GM18909 (cell line): ENCODE results near the gene KCNK1.

Source experiments
- ATAC-seq: cut with Tn5 transposase; IDR thresholded peaks from one replicate; pipeline ENCODE4 v1.9.1; 2021; ENCODE audit warnings: mild to moderate bottlenecking; ENCODE audit not compliant: unreplicated experiment, poor library complexity

KCNK1 gene

DNA sequence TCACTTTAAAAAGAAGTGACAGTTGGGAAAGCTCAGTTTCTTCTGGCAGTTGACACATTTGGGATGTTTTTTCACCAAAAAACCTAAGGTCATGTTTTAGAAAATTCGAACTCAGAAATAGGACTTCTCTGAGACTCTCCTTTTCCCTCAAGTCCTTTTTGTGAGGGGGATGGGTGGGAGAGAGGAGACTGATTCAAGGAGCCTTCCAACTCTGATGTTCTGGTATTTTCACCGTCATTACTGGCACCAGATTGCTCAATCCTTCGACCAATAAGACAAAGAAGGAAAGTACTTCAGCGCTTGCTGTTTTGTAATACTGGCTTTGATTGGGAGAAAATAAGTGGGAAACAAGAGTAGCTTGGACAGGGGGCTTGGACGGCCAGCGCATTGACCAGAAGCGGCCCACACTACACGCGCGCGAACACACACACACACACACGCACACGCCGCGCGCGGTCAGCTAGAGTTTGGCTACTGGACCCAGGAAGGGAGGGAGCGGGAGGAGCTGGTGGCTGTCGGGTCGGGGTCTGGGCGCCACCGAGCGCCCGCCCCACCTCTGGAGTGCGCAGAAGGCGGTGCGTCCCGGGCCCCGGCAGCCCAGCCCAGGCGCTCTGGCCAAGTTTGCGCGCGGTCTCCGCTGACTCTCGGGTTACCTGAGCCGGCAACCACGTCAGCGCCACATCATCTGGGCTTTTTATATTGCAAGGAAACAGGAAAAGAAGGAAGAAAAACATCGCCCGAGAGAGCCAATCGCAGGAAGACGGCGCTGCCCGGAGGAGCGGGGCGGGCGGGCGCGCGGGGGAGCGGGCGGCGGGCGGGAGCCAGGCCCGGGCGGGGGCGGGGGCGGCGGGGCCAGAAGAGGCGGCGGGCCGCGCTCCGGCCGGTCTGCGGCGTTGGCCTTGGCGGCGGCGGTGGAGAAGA, at the start of gene KCNK1:
TSS of gene KCNK1 (plus strand) at position 855 of the 921 bp plus-strand sequence. CDS start at position 921, 66 bp downstream.
- ATAC-seq: peak; percentile 32

DNA sequence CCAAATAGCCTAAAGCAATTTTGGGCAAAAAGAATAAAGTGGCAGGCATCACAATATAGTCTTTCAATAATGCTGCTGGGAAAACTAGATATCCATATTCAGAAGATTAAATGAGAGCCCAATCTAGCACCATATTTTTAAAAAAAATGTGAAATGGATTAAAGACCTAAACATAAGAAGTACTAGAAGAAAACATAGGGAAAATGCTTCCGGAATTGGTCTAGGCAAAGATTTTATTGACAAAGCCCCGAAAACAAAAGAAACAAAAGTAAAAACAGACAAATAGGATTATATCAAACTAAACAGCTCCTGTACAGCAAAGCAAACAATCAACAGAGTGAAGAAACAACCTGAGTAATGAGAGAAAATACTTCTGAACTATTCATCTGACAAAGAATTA, 48.6 kb upstream of the KCNK1 start:
- no peak for ATAC-seq

DNA sequence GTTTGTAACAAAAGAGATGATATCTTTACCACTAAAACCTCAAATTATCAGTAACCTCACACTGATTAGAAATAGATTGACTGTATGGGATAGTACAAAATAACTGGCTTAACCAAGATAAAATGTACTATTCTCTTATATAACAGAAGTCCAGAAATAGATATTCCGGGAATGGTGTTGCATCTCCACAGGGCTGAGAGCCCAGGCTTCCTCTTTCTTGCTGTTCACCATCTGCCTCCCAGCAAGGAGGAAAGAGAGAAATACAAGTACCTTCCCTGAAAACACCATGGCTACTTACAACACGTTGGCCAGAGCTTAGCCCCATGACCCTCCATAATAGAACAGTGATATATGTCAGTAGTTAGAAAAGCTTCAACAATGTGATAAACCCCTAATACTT, 47.0 kb upstream of the KCNK1 start:
- no peak for ATAC-seq

DNA sequence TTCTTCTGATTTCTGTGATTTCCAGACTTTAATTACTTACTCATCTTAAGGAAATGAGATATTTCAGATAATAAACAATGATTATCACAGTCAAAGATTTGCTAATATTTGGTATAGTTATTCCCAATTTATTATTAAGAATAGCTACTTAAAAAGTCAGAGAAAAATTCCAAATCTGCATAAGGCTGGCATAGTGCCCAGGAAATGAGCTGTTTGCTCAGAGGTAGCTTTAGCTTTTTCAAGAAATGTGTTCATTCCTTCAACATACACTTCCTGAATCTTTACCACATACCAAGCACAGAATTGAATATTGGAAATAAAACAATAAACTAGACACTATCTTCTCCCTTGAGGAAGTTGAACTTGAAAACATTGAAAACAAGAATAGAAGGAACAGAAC, 44.3 kb upstream of the KCNK1 start:
- no peak for ATAC-seq

DNA sequence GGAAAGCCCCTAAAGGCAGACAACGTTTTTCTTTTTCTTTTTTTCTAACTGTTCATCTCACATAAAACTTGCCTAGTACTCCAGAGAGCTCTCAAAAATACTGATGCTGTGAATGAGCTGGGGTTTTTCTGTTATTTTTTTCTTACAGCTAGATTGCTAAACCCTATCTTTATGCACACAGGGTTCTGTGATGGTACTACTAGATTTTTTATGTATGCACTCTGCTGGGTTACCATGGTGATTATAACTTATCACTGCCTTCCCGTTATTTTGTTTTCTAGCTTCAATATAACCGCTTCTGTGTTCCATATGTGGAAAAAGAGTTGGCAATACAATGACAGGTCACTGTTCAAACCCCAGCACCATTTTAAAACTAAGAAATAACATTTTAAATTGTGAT, 43.7 kb upstream of the KCNK1 start:
- no peak for ATAC-seq

DNA sequence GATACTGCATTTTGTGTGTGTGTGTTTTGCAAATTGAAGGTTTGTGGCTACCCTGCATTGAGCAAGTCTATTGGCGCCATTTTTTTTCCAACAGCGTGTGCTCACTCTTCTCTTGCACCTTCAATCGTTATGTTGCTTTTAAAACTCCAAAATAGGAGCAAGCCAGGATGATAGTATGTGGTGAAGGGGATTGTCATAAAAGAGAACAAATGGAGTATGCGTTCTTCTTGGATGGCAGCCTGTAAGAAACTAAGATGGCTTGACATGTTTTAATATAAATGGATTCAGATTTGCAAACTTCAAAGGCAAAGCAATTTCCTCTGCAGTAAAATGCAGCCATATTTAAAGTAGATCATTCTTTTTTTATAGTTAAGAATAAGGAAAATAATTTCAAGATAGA, 43.2 kb upstream of the KCNK1 start:
- no peak for ATAC-seq

DNA sequence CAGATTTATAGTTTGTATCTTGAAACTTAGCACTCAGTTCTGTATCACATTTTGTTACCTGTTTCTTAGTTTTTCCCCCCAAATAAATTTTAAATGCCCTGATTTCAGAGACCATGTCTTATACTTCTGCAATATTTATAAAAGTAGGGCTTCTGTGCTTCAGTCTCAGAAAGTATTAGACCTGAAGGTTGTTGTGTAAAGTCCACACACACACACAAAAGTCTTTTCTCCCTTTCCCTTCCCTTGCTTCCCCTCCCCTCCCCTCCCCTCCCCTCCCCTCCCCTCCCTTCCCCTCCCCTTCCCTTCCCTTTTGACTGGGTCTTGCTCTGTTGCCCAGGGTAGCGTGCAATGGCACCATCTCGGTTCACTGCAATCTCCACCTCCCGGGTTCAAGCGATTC, 41.0 kb upstream of the KCNK1 start:
- no peak for ATAC-seq

DNA sequence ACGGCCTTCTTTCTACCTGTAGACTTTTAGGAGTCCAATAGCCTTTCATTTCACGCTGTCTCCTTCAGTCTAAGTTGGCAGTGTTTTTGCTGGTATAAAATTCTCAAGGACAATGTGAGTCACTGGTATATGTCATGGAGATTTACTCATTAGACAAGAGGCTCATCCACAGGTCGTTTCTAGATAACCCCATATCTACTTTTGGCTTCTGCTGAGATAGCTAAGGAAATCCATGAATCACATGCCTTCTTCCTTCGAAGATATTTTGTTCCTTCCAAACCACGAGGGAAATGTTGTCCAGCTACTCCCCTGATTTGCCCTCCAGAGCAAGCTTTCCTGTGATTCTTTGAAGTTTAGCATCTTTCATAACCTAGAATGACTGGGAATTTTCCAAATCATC, 38.5 kb upstream of the KCNK1 start:
- no peak for ATAC-seq

DNA sequence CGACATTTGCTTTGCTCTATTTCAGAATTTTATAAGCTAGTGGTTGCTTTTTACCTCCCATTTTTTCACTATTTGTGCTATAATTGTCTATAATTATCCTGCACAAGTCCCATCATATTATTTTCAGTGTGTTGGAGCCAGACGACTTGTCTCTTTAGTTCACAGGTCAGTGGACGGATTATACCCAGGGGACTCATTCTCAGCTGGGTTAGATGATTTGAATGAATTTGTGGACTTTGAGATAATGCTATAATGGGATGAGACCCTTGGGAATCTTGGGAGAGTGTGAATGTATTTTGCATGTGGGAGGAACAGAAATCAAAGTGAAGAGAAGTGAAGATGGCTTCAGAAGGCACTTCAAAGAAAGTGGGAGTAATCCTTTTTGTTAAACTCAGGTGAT, 31.5 kb upstream of the KCNK1 start:
- no peak for ATAC-seq

DNA sequence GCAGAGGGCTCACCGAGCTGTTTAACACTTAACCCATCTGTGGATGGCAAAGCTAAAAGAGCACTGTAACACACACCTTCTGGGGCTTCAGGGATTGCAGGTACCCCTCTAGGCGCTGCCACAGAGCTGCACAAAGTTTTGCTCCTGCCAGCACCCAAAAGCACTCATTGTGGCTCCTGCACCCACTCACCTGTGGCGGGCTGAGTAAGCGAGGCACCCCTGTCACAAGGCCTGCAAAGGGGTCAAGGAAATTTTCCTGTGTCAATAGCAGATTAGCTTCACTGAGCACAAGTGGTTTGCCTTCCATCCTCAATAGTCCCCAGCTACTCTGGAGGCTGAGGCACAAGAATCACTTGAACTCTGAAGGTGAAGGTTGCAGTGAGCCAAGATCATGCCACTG, 29.5 kb upstream of the KCNK1 start:
- no peak for ATAC-seq

DNA sequence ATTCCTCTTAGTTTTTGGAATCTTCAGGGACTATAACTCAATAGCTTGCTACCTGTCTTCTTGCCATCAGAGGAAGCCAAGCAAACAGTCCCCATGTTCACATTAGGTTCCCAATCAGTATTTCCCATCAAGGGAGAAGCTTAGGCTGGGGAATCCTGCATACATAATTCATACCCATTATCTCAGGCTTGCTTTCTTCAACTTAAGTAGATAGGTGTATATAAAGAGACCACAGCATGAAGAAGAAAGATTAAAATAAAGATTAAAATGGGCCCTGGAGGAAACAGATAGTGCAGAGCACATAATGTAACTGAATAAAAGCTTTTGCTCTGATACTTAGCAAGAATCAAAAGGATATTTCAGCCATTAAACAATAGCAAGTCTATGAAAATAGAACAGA, 29.0 kb upstream of the KCNK1 start:
- ATAC-seq: no peak

DNA sequence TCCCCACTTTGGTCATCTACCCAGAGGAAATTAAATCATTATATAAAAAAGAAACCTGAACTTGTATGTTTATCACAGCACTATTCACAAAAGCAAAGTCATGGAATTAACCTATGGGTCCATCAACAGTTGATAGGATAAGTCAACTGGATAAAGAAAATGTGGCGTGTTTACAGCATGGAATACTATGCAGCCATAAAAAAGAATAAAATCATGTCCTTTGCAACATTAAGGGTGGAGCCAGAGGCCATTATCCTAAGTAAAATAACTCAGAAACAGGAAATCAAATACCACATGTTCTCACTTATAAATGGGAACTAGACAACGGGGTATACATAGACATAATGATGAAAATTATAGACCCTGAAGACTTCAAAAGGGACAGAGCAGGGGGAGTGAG, 27.6 kb upstream of the KCNK1 start:
- ATAC-seq: no peak

DNA sequence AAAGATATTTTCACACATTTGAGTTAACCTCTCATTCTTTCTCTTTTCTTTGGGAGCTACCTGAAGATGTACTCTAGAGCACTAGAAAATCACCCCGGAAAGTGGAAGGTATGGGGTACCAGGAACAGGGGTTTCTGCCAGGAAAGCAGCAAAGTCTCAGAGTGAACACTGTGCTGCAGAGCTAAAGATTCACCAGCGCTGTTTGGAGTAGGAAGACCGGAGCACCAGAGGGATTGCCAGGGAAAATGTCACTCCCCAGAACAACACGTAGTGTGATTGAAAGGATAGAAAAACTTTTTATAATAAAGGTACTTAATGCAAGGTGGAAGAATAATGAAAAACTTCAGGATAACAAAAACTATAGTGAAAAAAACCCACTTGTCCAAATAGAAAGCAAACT, 26.7 kb upstream of the KCNK1 start:
- ATAC-seq: no peak

DNA sequence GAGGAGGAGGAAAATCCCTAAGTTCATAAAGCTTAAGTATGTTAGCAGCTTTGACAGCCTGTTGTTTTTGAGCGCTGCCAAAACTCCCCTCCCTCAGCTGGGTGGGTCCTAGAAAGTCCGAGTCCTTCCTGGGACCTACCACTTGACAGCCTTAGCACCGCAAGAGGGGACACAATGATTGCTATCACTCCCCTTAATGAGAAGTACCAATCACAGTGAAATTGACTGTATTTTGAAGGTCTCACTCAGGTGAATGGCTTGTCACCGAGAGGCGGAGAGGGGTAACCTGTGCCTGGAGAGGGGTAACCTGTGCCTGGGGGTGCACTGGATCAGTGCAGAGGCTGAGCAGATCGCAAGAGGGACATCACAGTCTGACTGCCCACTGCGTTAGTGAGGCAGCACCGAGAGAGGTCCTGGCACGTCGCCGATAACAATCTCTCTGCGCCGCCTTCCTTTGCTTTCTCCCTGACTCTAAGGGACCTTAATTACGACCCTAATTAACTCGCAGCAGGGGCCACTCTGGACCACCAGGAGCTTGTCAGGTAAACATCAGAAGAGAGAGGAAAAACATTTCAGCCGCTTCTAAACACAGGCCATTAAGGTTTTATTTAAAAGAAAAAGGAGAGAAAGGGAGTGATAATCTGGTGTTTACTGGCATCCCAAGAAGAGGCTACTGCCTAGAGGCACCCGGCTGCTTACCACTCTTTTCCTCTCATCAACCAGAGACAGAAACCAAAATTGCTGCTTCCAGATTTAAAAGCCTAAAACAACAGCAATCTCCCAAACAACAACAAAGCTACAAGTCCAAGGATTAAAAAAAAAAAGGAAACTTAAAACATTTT, 25.7 kb upstream of the KCNK1 start:
- ATAC-seq: no peak

DNA sequence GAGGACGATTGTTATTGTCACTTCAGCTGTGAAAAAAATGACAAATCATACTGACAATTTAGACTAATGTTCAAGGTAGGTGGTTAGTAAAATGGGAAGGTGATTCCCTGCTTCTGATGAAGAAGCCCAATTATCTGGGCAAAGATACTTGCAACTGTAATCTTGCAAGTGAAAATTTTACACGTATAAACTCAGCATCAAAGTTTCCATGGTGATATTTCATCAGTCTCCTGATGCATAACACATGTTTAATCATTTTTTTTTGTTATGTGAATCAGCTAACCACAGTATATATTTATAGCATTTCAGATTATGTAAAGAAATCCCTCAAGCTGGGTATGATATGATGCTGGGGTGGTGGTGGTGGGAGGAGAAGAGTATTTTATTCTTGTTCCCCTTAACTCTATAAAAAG, 16.4 kb upstream of the KCNK1 start:
- no peak for ATAC-seq

DNA sequence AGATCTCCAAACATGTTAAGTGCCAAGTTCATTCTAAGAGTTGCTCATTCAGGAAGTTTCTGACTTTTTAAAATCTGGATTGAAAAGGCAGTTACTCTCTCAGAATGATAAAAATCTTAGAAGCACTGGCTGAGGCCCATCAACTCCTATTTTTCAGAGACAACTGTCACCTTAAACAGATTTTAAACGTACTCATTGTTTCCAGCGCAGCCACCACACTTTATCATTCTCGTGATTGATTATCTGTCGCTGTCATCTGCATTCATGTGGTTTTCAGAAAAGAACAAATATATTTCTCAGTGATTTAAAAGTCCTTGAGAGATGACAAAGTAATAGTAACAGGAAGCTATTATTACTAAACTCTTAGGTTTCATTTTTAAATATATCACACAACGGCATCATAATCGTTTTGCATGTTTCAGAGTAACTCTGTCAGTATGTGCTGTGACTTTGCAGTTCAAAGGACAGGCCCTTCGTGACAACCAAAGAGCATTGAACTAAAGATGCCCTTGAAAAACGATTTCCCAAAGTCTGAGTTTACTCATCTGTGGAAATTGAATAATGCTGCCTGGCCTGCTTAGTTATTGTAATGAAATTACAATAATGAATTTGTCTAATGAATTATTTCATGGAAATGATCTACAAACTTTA, 14.9 kb upstream of the KCNK1 start:
- ATAC-seq: peak; percentile 89

DNA sequence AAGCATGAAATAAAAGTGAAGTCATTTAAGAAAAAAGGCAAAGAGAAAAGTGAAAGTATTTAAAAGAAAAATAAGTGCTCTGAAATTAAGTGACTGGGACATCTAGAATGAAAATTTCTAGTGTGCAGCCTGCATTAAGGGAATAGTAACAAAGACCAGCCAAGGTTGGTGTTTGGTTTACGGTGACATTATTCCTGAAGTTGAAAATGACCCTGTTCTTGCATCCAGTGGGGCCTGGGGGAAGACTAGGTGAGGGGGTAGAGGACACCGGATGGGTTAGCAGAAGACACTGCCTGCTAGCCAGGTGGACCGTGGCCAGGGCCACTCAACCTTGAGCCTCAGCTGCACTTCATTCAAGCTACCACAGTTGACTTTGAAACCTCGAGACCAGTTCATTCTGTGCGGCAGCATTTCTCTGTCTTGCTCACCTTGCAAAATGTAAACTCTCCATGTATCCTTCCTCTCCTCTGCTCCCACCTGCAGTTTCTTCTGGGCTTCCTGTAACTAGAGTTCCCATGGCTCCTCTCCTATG, 14.3 kb upstream of the KCNK1 start:
- ATAC-seq: peak; percentile 54

DNA sequence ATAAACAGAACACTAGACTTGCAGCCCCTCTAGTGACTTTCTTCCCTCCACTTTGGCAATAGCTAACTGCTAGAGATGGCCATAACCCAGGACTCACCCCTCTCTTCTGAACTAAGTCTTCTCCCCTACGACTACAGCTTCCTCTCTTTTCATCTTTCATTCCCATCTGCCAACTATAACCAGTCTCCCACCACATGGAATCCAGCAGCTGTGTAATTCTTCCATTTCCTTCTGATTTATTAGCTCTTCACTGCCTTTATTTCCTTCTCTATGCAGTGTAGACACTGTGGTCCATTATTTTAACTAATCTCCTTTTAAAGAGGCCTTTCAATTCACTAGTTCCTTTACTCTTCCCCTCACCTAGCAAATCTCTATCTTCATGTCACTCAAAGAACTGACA, 13.4 kb upstream of the KCNK1 start:
- no peak for ATAC-seq

DNA sequence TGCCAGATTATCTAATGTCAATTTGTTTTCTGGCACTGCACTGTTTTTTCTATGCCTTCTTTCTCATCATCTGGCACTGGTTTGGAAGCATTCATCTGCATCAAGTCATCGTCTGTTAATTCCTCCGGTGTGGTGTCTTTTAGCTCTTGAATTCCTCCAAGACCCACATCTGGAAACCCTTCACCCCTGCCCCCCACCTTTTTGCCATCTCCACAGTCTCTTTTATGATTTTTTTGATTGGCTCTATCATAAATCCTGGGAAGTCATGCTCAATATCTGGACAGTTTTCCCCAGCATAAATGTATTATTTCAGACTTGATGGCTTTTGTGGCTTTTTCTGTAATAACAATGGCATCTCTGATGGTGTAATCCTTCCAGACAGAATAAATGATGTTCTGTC, 10.4 kb upstream of the KCNK1 start:
- ATAC-seq: no peak

DNA sequence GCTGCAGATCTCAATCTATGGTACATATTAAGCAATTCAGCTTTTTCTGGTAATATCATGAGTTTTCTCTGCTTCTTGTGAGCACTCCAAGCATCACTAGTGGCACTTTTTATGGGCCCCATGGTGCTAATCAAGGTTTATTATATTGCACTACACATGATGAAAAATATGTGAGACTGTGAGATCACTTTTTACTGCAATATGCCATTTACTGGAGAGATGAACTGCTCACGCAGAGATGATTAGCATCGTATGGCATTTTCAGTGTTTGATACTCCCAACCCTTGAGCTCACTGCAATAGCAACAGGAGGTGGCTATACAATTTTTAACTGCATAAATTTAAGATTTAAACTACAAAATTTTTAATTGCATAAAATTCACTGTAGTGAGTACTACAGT, 8.7 kb upstream of the KCNK1 start:
- ATAC-seq: no peak

DNA sequence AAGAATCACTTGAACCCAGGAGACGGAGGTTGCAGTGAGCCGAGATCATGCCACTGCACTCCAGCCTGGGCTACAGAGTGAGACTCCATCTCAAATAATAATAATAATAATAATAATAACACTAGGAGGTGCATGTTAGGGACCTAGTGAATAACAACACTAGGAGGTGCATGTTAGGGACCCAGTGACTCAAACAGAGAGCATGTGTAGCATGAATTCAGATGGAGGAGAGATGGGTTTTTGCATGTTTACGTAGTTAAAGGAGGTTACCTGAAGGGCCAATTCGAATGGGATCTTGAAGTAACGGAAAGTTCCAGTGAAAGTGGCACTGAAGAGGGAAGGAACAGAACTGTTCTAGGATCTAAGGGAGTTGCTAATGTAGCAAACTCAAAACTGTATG, 7.1 kb upstream of the KCNK1 start:
- peak; percentile 55 for ATAC-seq
